Astrocyte (in vitro differentiated cells and primary cell): ENCODE results near the gene MAGEL2. TPM values are rescaled to one million over a fixed set of nuclear protein-coding genes. Genes with fewer than 3 reads are reported as not detected.
A peak's percentile ranks its signal among the peaks of the same experiment; 100 is the strongest.

Experiments used
- DNase-seq: peaks from one replicate; pipeline ENCODE4 v3.0.0-alpha.2; 2010; ENCODE audit warnings: low read depth
- FAIRE-seq: peaks from 2 replicates; lab custom pipeline; 2011; peaks lifted over from hg19 to GRCh38; lab: Jason Lieb, UNC
- H2AFZ ChIP-seq: 2 replicates; pipeline ENCODE4 v1.6.0; 2012; ENCODE audit warnings: low read depth, low read length, inconsistent platforms
- H3K27ac ChIP-seq: 2 replicates; pipeline ENCODE4 v1.5.1; 2011; ENCODE audit warnings: low read depth, low read length, inconsistent platforms
- H3K27me3 ChIP-seq: 2 replicates; pipeline ENCODE4 v1.6.0; 2011; ENCODE audit warnings: low read length, inconsistent platforms; ENCODE audit not compliant: insufficient read depth
- H3K36me3 ChIP-seq: 2 replicates; pipeline ENCODE4 v1.5.1; 2011; ENCODE audit warnings: low read length, inconsistent platforms; ENCODE audit not compliant: insufficient read depth
- H3K4me1 ChIP-seq: 2 replicates; pipeline ENCODE4 v1.5.1; 2011; ENCODE audit warnings: low read length, inconsistent platforms; ENCODE audit not compliant: insufficient read depth
- H3K4me2 ChIP-seq: 2 replicates; pipeline ENCODE4 v1.6.0; 2012; ENCODE audit warnings: low read length, inconsistent platforms
- H3K4me3 ChIP-seq: 2 replicates; pipeline ENCODE4 v1.5.1; 2011; ENCODE audit warnings: low read depth, mild to moderate bottlenecking, low read length, inconsistent platforms; ENCODE audit not compliant: insufficient read depth
- H3K79me2 ChIP-seq: 2 replicates; pipeline ENCODE4 v1.6.0; 2012; ENCODE audit warnings: mild to moderate bottlenecking, low read length, inconsistent platforms; ENCODE audit not compliant: insufficient read depth
- H3K9ac ChIP-seq: 2 replicates; pipeline ENCODE4 v1.6.0; 2012; ENCODE audit warnings: mild to moderate bottlenecking, low read length, inconsistent platforms
- H3K9me3 ChIP-seq: 2 replicates; pipeline ENCODE4 v1.5.1; 2012; ENCODE audit warnings: low read depth, mild to moderate bottlenecking, low read length, inconsistent platforms; ENCODE audit not compliant: insufficient read depth
- H4K20me1 ChIP-seq: 2 replicates; pipeline ENCODE4 v1.6.0; 2012; ENCODE audit warnings: low read length, inconsistent platforms; ENCODE audit not compliant: insufficient read depth
- H3K27ac Mint-ChIP-seq: one replicate; pipeline ENCODE4 v1.8.0; 2021; ENCODE audit warnings: mild to moderate bottlenecking, mixed read lengths; ENCODE audit not compliant: unreplicated experiment
- H3K27me3 Mint-ChIP-seq: one replicate; pipeline ENCODE4 v1.8.0; 2021; ENCODE audit warnings: low read depth, mixed read lengths; ENCODE audit not compliant: unreplicated experiment
- H3K36me3 Mint-ChIP-seq: one replicate; pipeline ENCODE4 v1.8.0; 2021; ENCODE audit warnings: low read depth, mixed read lengths; ENCODE audit not compliant: unreplicated experiment
- H3K4me1 Mint-ChIP-seq: one replicate; pipeline ENCODE4 v1.8.0; 2021; ENCODE audit warnings: low read depth, mixed read lengths; ENCODE audit not compliant: unreplicated experiment
- H3K4me3 Mint-ChIP-seq: one replicate; pipeline ENCODE4 v1.8.0; 2021; ENCODE audit warnings: mild to moderate bottlenecking, moderate library complexity, mixed read lengths; ENCODE audit not compliant: unreplicated experiment
- H3K9me3 Mint-ChIP-seq: one replicate; pipeline ENCODE4 v1.8.0; 2021; ENCODE audit warnings: mild to moderate bottlenecking, mixed read lengths; ENCODE audit not compliant: unreplicated experiment
- CTCF ChIP-seq: IDR thresholded peaks from 2 replicates; pipeline ENCODE4 v1.5.1; 2011; ENCODE audit warnings: low read depth, mild to moderate bottlenecking, inconsistent platforms, low read length, moderate library complexity; ENCODE audit not compliant: insufficient read depth
- EZH2 ChIP-seq: IDR thresholded peaks from 2 replicates; pipeline ENCODE4 v1.6.1; 2012; ENCODE audit warnings: mild to moderate bottlenecking, low read length, inconsistent platforms; ENCODE audit not compliant: insufficient read depth
- total RNA-seq: library from RNA; stranded (reverse); gene quantifications from 2 replicates; pipeline ENCODE4 v1.2.1, GENCODE V29; 2021

MAGEL2 gene
- total RNA-seq, 1 donor from 2014 or later: 8.6 TPM

DNA sequence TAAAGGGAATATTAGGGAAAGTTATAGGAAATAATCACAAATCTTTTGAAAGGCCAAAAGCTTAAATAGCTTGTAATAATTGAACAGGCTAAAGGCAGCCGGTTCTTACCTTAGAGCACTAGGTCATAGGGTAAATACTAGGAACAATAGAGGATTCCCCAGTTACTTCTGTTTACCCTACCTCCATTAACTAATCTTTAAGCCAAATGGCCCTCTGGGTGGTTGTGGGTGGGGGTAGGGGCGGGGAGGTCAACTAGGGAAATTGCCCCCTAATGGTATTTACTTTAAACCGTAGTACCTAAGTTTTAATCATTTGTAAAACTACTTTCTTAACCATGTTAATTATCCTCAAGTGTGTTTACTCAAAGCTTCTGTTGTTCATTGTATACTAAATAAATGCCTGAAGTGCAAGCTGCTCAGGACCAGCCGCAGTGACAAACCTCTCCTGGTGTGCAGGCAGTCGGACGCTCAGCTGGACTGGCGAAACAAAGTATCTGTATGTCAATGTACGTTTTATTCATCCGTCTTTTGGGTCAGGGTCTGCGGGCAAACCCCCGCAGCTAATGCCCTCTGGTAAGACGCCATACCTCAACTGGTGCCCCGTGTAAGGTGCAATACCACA lies 18.9 kb downstream of the MAGEL2 start:
- FAIRE-seq: no peak
- Mint-ChIP-seq H3K4me1 (peaks cover 5% of the 10 kb centered on the region), H3K27me3 (no peaks in the 10 kb centered on the region), H3K36me3 (no peaks in the 10 kb centered on the region), H3K4me3 (no peak overlapping the region), H3K9me3 (peaks cover under 1% of the 10 kb centered on the region), H3K27ac (no peak overlapping the region)
- Histone ChIP-seq H3K36me3 (no peaks in the 10 kb centered on the region), H3K79me2 (no peaks in the 10 kb centered on the region), H3K9me3 (no peaks in the 10 kb centered on the region), H3K9ac (no peak overlapping the region), H3K4me1 (no peaks in the 10 kb centered on the region), H4K20me1 (no peaks in the 10 kb centered on the region), H3K4me3 (no peak overlapping the region), H2AFZ (no peak overlapping the region), H3K27ac (no peak overlapping the region), H3K27me3 (no peaks in the 10 kb centered on the region), H3K4me2 (no peak overlapping the region)
- DNase-seq: no peak
- no peak for TF ChIP-seq CTCF
- TF ChIP-seq EZH2: no peak

GRCh38 chr15:23616536-23616935 lies 31.1 kb downstream of the MAGEL2 start:
- H3K27ac Mint-ChIP-seq: no peak overlapping the region
- H3K27me3 Mint-ChIP-seq: no peaks in the 10 kb centered on the region
- peaks cover 10% of the 10 kb centered on the region for H3K9me3 Mint-ChIP-seq
- no peak overlapping the region for H3K4me3 Mint-ChIP-seq
- no peaks in the 10 kb centered on the region for H3K4me1 Mint-ChIP-seq
- DNase-seq: no peak
- no peaks in the 10 kb centered on the region for H3K36me3 Mint-ChIP-seq
- no peaks in the 10 kb centered on the region for H3K4me1 ChIP-seq
- H3K27me3 ChIP-seq: no peaks in the 10 kb centered on the region
- no peak overlapping the region for H2AFZ ChIP-seq
- TF ChIP-seq CTCF (no peak), EZH2 (no peak)
- no peak for FAIRE-seq
- H3K4me3 ChIP-seq: no peak overlapping the region
- H4K20me1 ChIP-seq: no peaks in the 10 kb centered on the region
- no peak overlapping the region for H3K4me2 ChIP-seq
- H3K36me3 ChIP-seq: no peaks in the 10 kb centered on the region
- H3K9ac ChIP-seq: no peak overlapping the region
- H3K79me2 ChIP-seq: no peaks in the 10 kb centered on the region
- peaks cover 3% of the 10 kb centered on the region for H3K9me3 ChIP-seq
- no peak overlapping the region for H3K27ac ChIP-seq

DNA sequence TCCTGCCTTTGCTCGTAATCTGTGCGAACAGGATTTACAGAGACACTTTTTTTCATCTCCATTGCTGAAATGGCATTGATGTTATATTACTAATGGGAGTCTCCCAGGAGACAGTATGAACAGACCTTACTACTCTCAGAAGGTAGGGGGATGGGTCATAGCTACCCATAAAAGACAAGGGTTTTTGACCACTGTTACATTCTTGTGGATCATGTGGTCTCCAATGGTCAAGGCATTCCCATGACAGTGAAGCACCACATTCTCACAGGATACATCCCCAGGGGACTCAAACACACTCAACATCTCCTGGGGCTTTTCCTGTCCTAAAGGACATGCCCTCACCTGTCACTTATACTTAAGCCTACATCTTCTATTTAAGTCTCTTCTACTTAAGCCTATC lies 41.4 kb downstream of the MAGEL2 start:
- no peaks in the 10 kb centered on the region for H3K9me3 Mint-ChIP-seq
- no peaks in the 10 kb centered on the region for H3K4me1 ChIP-seq
- DNase-seq: no peak

More for the DNA sequence above, 41.4 kb downstream of the MAGEL2 start:
- H3K27me3 Mint-ChIP-seq: no peaks in the 10 kb centered on the region
- peaks cover 4% of the 10 kb centered on the region for H3K4me1 Mint-ChIP-seq
- H3K4me3 ChIP-seq: no peak overlapping the region
- H3K27ac Mint-ChIP-seq: peak overlapping the region; percentile 53
- no peaks in the 10 kb centered on the region for H4K20me1 ChIP-seq
- no peak overlapping the region for H3K9ac ChIP-seq
- no peaks in the 10 kb centered on the region for H3K79me2 ChIP-seq
- no peaks in the 10 kb centered on the region for H3K27me3 ChIP-seq
- H3K36me3 ChIP-seq: no peaks in the 10 kb centered on the region
- FAIRE-seq: no peak
- no peak overlapping the region for H3K27ac ChIP-seq
- no peak for TF ChIP-seq EZH2
- TF ChIP-seq CTCF: no peak
- no peak overlapping the region for H3K4me2 ChIP-seq
- H3K36me3 Mint-ChIP-seq: no peaks in the 10 kb centered on the region
- no peak overlapping the region for H2AFZ ChIP-seq
- H3K4me3 Mint-ChIP-seq: no peak overlapping the region
- H3K9me3 ChIP-seq: peaks cover 9% of the 10 kb centered on the region
